GM19240 (cell line): ENCODE data around the gene TNPO3.
A peak's percentile ranks its signal among the peaks of the same experiment; 100 is the strongest.

Source experiments
- DNase-seq: peaks from one replicate; pipeline ENCODE4 v3.0.0; 2011; ENCODE audit warnings: low spot score; ENCODE audit not compliant: insufficient read length

The TNPO3 gene

GRCh38 chr7:129054438-129055293 lies at the start of gene TNPO3:
TNPO3 (minus strand) TSS chr7:129055111; CDS start chr7:129054770, 341 bp downstream.
- DNase-seq, result peak; percentile 88

GRCh38 chr7:129103561-129104324 lies 48.8 kb upstream of the TNPO3 start:
- DNase-seq, result no peak

- DNase-seq, result no peak
Measured at GRCh38 chr7:129101746-129102145, 46.8 kb upstream of the TNPO3 start.

- DNase-seq, result no peak
Measured at GRCh38 chr7:129100827-129101166, 45.9 kb upstream of the TNPO3 start.

- DNase-seq, result no peak
Measured at GRCh38 chr7:129098409-129099084, 43.6 kb upstream of the TNPO3 start.

GRCh38 chr7:129095258-129095657 lies 40.3 kb upstream of the TNPO3 start:
- no peak for DNase-seq

GRCh38 chr7:129094501-129094900 lies 39.6 kb upstream of the TNPO3 start:
- no peak for DNase-seq

GRCh38 chr7:129093867-129094456 lies 39.1 kb upstream of the TNPO3 start:
- no peak for DNase-seq

GRCh38 chr7:129091484-129092002 lies 36.6 kb upstream of the TNPO3 start:
- peak; percentile 68 for DNase-seq

GRCh38 chr7:129090300-129090907 lies 35.5 kb upstream of the TNPO3 start:
- no peak for DNase-seq

GRCh38 chr7:129089521-129090212 lies 34.8 kb upstream of the TNPO3 start:
- no peak for DNase-seq

GRCh38 chr7:129084801-129085551 lies 30.1 kb upstream of the TNPO3 start:
- DNase-seq, result no peak

GRCh38 chr7:129083525-129083924 lies 28.6 kb upstream of the TNPO3 start:
- no peak for DNase-seq

GRCh38 chr7:129078455-129078854 lies 23.5 kb upstream of the TNPO3 start:
- no peak for DNase-seq

- DNase-seq, result no peak
Measured at GRCh38 chr7:129076886-129077285, 22.0 kb upstream of the TNPO3 start.

- no peak for DNase-seq
Measured at GRCh38 chr7:129074994-129075393, 20.1 kb upstream of the TNPO3 start.

- no peak for DNase-seq
Measured at GRCh38 chr7:129074361-129074871, 19.5 kb upstream of the TNPO3 start.

- no peak for DNase-seq
Measured at GRCh38 chr7:129073738-129074137, 18.8 kb upstream of the TNPO3 start.

- DNase-seq, result no peak
Measured at GRCh38 chr7:129073204-129073603, 18.3 kb upstream of the TNPO3 start.
